HepG2 (cell line): ENCODE measurements around the gene PAX4. TPM values are rescaled to one million over a fixed set of nuclear protein-coding genes. Genes with fewer than 3 reads are reported as not detected.

Experiments
- ARNTL ChIP-seq: sonication (generic); formaldehyde crosslinking; IDR thresholded peaks from 2 replicates; pipeline ENCODE4 v1.4.0; 2020; ENCODE audit warnings: mild to moderate bottlenecking, missing genetic modification reagents
- ETV6 ChIP-seq: sonication (generic); formaldehyde crosslinking; conservative IDR thresholded peaks from 2 replicates; pipeline ENCODE4 v1.4.0; 2020; ENCODE audit warnings: missing genetic modification reagents
- GABPA ChIP-seq, 2 experiments: IDR thresholded peaks; 2 replicates each; pipeline ENCODE4 v1.6.1; 2011 to 2016; ENCODE audit warnings: low read depth in 2 of 2, low read length in 1 of 2, missing biosample characterization in 1 of 2, missing genetic modification characterization in 1 of 2
- GTF3A ChIP-seq: sonication (generic); formaldehyde crosslinking; conservative IDR thresholded peaks from 2 replicates; pipeline ENCODE4 v1.4.0; 2020; ENCODE audit warnings: mild to moderate bottlenecking, missing genetic modification reagents
- HIVEP1 ChIP-seq: sonication (generic); formaldehyde crosslinking; IDR thresholded peaks from 2 replicates; pipeline ENCODE4 v1.4.0; 2020; ENCODE audit warnings: mild to moderate bottlenecking, missing genetic modification reagents
- HNRNPLL ChIP-seq: fragments of 200-400 bp; formaldehyde crosslinking; IDR thresholded peaks from 2 replicates; pipeline ENCODE4 v1.6.1; 2017; ENCODE audit warnings: mild to moderate bottlenecking, low read depth, low read length; ENCODE audit not compliant: poor library complexity, severe bottlenecking
- ISX ChIP-seq: sonication (generic); formaldehyde crosslinking; conservative IDR thresholded peaks from 2 replicates; pipeline ENCODE4 v1.5.0; 2020; ENCODE audit warnings: missing genetic modification reagents
- MED13 ChIP-seq: sonication (generic); formaldehyde crosslinking; IDR thresholded peaks from 2 replicates; pipeline ENCODE4 v1.5.0; 2020; ENCODE audit warnings: missing genetic modification reagents
- MIER2 ChIP-seq: IDR thresholded peaks from 2 replicates; pipeline ENCODE4 v1.6.1; 2016; ENCODE audit warnings: missing biosample characterization, missing genetic modification reagents
- PBX2 ChIP-seq: IDR thresholded peaks from 2 replicates; pipeline ENCODE4 v1.6.1; 2016; ENCODE audit warnings: control low read depth
- POLR2AphosphoS5 ChIP-seq: IDR thresholded peaks from 2 replicates; pipeline ENCODE4 v1.6.1; 2012; ENCODE audit warnings: low read depth, low read length
- PTBP1 ChIP-seq: fragments of 200-400 bp; formaldehyde crosslinking; IDR thresholded peaks from 2 replicates; pipeline ENCODE4 v1.6.1; 2018; ENCODE audit warnings: low read length, low read depth; ENCODE audit not compliant: poor library complexity, severe bottlenecking
- RBFOX2 ChIP-seq: fragments of 200-400 bp; formaldehyde crosslinking; IDR thresholded peaks from 2 replicates; pipeline ENCODE4 v1.6.1; 2017; ENCODE audit warnings: low read depth, mild to moderate bottlenecking, low read length
- SMC3 ChIP-seq: IDR thresholded peaks from 2 replicates; pipeline ENCODE4 v1.6.1; 2011; ENCODE audit warnings: low read length, improper control_type of control experiment
- STAG1 ChIP-seq: sonication (generic); formaldehyde crosslinking; IDR thresholded peaks from 2 replicates; pipeline ENCODE4 v1.4.0; 2020; ENCODE audit warnings: missing genetic modification reagents
- STAT5B ChIP-seq: sonication (generic); formaldehyde crosslinking; IDR thresholded peaks from 2 replicates; pipeline ENCODE4 v1.4.0; 2020; ENCODE audit warnings: missing genetic modification reagents
- TP53 ChIP-seq: sonication (generic); formaldehyde crosslinking; conservative IDR thresholded peaks from 2 replicates; pipeline ENCODE4 v1.4.0; 2020; ENCODE audit warnings: missing genetic modification reagents
- ZNF101 ChIP-seq: sonication (generic); formaldehyde crosslinking; IDR thresholded peaks from 2 replicates; pipeline ENCODE4 v1.4.0; 2020; ENCODE audit warnings: mild to moderate bottlenecking, low read depth, missing genetic modification reagents, borderline replicate concordance
- ZNF230 ChIP-seq: sonication (generic); formaldehyde crosslinking; IDR thresholded peaks from 2 replicates; pipeline ENCODE4 v1.4.0; 2020; ENCODE audit warnings: mild to moderate bottlenecking, missing genetic modification reagents
- ZNF317 ChIP-seq: sonication (generic); formaldehyde crosslinking; IDR thresholded peaks from 2 replicates; pipeline ENCODE4 v1.5.0; 2020; ENCODE audit warnings: mild to moderate bottlenecking, missing genetic modification reagents
- ZNF343 ChIP-seq: sonication (generic); formaldehyde crosslinking; IDR thresholded peaks from 2 replicates; pipeline ENCODE4 v1.4.0; 2020; ENCODE audit warnings: mild to moderate bottlenecking, missing genetic modification reagents
- ZNF350 ChIP-seq: sonication (generic); formaldehyde crosslinking; IDR thresholded peaks from 2 replicates; pipeline ENCODE4 v1.4.0; 2020; ENCODE audit warnings: mild to moderate bottlenecking, low read depth, missing genetic modification reagents, borderline replicate concordance
- ZNF562 ChIP-seq: sonication (generic); formaldehyde crosslinking; IDR thresholded peaks from 2 replicates; pipeline ENCODE4 v1.8.0; 2022; ENCODE audit warnings: missing genetic modification reagents, borderline replicate concordance
- ZNF724P ChIP-seq: sonication (generic); formaldehyde crosslinking; IDR thresholded peaks from 2 replicates; pipeline ENCODE4 v1.8.0; 2022; ENCODE audit warnings: missing genetic modification reagents, borderline replicate concordance
- polyA plus RNA-seq, 8 experiments: library from polyadenylated mRNA; depleted of rRNA in 3 of 8; stranded (reverse) in 7 of 8; unstranded in 1 of 8; fragments of >200 nt; fragmentation: Illumina TruSeq in 4 of 8; extraction: Trizol in 4 of 8; gene quantifications; 2 replicates each; pipeline versions ENCODE4 v1.2.1 to v1.2.3, GENCODE V29; 2011 to 2016; ENCODE audit warnings: low read depth in 4 of 8, missing spikeins in 1 of 8, mixed read lengths in 1 of 8; ENCODE audit not compliant: insufficient read depth in 1 of 8
- total RNA-seq, 5 experiments: library from RNA; depleted of rRNA; stranded (reverse); fragments of >200 nt; fragmentation: Illumina TruSeq; extraction: Trizol; gene quantifications; 2 replicates each; pipeline ENCODE4 v1.2.3, GENCODE V29; 2016; ENCODE audit warnings: low read depth in 1 of 5
- TF ChIP-seq, protein P1 (sequence below): sonication (generic); formaldehyde crosslinking; IDR thresholded peaks from 2 replicates; pipeline ENCODE4 v1.5.1; 2020; ENCODE audit warnings: mild to moderate bottlenecking, moderate library complexity, missing genetic modification reagents
- TF ChIP-seq, protein P2 (sequence below): sonication (generic); formaldehyde crosslinking; IDR thresholded peaks from 2 replicates; pipeline ENCODE4 v1.4.0; 2020; ENCODE audit warnings: missing genetic modification reagents, borderline replicate concordance

PAX4 gene
- total and polyA plus RNA-seq, 2 of the 13 experiments (the other 11 are each of a cell fraction or from before 2014, with no cell fraction given), result not detected

DNA sequence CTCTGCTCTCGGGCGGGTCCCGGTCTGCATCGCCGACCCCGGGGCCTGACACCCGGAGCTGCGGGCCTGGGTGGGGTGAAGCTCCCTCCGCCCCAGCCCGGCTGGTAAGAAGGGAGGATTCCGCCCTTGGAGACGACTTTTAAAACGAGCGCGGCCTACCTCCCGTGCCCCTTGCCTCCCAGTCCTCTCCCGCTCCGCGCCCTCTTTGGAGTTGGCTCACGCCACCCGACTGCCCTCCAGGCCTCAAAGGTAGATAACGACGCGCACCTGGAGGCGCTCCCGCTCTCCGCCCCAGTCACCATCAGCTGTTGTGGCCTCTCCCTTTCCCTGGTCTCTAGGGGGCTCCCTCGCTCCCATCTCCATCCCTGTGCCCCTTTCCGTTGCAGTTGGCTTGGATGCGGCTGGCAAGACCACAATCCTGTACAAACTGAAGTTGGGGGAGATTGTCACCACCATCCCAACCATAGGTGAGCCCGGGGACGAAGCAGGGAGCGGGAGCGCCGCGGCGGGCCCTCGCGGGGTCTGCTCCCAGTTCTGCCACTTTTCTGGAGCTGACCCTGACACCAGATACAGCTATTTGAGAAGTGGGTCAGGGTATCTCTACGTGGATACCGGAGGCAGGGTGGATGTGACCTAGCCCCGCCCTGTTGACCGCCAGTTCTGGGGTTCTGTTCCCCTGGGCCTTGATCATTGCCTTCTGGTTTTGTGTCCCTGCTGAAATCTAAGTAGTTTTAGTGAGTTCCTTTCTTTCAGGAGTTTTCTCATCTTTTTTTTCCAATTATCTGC is 29.1 kb downstream of the PAX4 start (continued):
- TF ChIP-seq, protein P1, sequence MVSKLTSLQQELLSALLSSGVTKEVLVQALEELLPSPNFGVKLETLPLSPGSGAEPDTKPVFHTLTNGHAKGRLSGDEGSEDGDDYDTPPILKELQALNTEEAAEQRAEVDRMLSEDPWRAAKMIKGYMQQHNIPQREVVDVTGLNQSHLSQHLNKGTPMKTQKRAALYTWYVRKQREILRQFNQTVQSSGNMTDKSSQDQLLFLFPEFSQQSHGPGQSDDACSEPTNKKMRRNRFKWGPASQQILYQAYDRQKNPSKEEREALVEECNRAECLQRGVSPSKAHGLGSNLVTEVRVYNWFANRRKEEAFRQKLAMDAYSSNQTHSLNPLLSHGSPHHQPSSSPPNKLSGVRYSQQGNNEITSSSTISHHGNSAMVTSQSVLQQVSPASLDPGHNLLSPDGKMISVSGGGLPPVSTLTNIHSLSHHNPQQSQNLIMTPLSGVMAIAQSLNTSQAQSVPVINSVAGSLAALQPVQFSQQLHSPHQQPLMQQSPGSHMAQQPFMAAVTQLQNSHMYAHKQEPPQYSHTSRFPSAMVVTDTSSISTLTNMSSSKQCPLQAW (CRISPR knock-in tag), result peak; percentile 36; the same call in 1 of the 2 replicates
- TF ChIP-seq ARNTL (CRISPR knock-in tag), result no peak
- no peak for TF ChIP-seq GABPA (IDR thresholded peaks at IDR 0.05; ENCODE audit: low read depth, low read length)
- no peak for TF ChIP-seq GABPA (CRISPR knock-in tag; IDR thresholded peaks at IDR 0.05; ENCODE audit: low read depth)
- TF ChIP-seq ZNF350 (CRISPR knock-in tag), result peak; percentile 19; the same call in 1 of the 2 replicates
- TF ChIP-seq MED13 (CRISPR knock-in tag), result no peak
- TF ChIP-seq ISX (CRISPR knock-in tag), result no peak
- no peak for TF ChIP-seq ZNF230 (CRISPR knock-in tag)
- no peak for TF ChIP-seq GTF3A (CRISPR knock-in tag)
- TF ChIP-seq HNRNPLL, result peak; percentile 49
- TF ChIP-seq MIER2, result no peak; the same call in 1 of the 2 replicates
- peak; percentile 53 for TF ChIP-seq PTBP1
- TF ChIP-seq PBX2 (CRISPR knock-in tag), result no peak
- no peak for TF ChIP-seq HIVEP1 (CRISPR knock-in tag)
- TF ChIP-seq RBFOX2, result peak; percentile 60; the same call in 1 of the 2 replicates
- no peak for TF ChIP-seq STAT5B (CRISPR knock-in tag)
- no peak for TF ChIP-seq SMC3
- TF ChIP-seq ZNF343, result no peak
- no peak for TF ChIP-seq POLR2AphosphoS5
- TF ChIP-seq ZNF724P, result no peak
- TF ChIP-seq ZNF101 (CRISPR knock-in tag), result no peak
- no peak for TF ChIP-seq TP53 (CRISPR knock-in tag)
- no peak for TF ChIP-seq ZNF562 (CRISPR knock-in tag)
- TF ChIP-seq, protein P2, sequence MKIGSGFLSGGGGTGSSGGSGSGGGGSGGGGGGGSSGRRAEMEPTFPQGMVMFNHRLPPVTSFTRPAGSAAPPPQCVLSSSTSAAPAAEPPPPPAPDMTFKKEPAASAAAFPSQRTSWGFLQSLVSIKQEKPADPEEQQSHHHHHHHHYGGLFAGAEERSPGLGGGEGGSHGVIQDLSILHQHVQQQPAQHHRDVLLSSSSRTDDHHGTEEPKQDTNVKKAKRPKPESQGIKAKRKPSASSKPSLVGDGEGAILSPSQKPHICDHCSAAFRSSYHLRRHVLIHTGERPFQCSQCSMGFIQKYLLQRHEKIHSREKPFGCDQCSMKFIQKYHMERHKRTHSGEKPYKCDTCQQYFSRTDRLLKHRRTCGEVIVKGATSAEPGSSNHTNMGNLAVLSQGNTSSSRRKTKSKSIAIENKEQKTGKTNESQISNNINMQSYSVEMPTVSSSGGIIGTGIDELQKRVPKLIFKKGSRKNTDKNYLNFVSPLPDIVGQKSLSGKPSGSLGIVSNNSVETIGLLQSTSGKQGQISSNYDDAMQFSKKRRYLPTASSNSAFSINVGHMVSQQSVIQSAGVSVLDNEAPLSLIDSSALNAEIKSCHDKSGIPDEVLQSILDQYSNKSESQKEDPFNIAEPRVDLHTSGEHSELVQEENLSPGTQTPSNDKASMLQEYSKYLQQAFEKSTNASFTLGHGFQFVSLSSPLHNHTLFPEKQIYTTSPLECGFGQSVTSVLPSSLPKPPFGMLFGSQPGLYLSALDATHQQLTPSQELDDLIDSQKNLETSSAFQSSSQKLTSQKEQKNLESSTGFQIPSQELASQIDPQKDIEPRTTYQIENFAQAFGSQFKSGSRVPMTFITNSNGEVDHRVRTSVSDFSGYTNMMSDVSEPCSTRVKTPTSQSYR (CRISPR knock-in tag), result peak; percentile 13
- no peak for TF ChIP-seq ZNF317
- peak; percentile 18; the same call in 1 of the 2 replicates for TF ChIP-seq ETV6 (CRISPR knock-in tag)
- TF ChIP-seq STAG1, result peak; percentile 59
